HG02885 (cell line): ENCODE data around the gene TRHDE.
A peak's percentile ranks its signal among the peaks of the same experiment; 100 is the strongest.
"Not testable (repeated sequence)": the region's sequence is repeated elsewhere in the genome, so short reads cannot be mapped to it uniquely, and the experiment has no call there.

ENCODE experiments used
- ATAC-seq: cut with Tn5 transposase; IDR thresholded peaks from one replicate; pipeline ENCODE4 v1.9.1; 2021; ENCODE audit warnings: mild to moderate bottlenecking; ENCODE audit not compliant: unreplicated experiment, poor library complexity

Gene TRHDE

GRCh38 chr12:72502546-72502945 lies 230.4 kb downstream of the TRHDE start:
- ATAC-seq: no peak

- no peak for ATAC-seq
Measured at GRCh38 chr12:72505227-72505626, 233.1 kb downstream of the TRHDE start.

- ATAC-seq: no peak
Measured at GRCh38 chr12:72509891-72510290, 237.7 kb downstream of the TRHDE start.

GRCh38 chr12:72510772-72511171 lies 238.6 kb downstream of the TRHDE start:
- ATAC-seq: no peak

- ATAC-seq: no peak
Measured at GRCh38 chr12:72511498-72511897, 239.3 kb downstream of the TRHDE start.

- ATAC-seq: no peak
Measured at GRCh38 chr12:72511906-72512305, 239.7 kb downstream of the TRHDE start.

GRCh38 chr12:72520044-72520678 lies 248.0 kb downstream of the TRHDE start:
- ATAC-seq: not testable (repeated sequence)

GRCh38 chr12:72521326-72521725 lies 249.2 kb downstream of the TRHDE start:
- ATAC-seq: no peak

GRCh38 chr12:72522411-72522810 lies 250.2 kb downstream of the TRHDE start:
- ATAC-seq: no peak

- no peak for ATAC-seq
Measured at GRCh38 chr12:72523754-72524153, 251.6 kb downstream of the TRHDE start.

- no peak for ATAC-seq
Measured at GRCh38 chr12:72535212-72535990, 263.2 kb downstream of the TRHDE start.

GRCh38 chr12:72540811-72541210 lies 268.6 kb downstream of the TRHDE start:
- no peak for ATAC-seq

GRCh38 chr12:72543777-72544467 lies 271.8 kb downstream of the TRHDE start:
- no peak for ATAC-seq

GRCh38 chr12:72546106-72546505 lies 273.9 kb downstream of the TRHDE start:
- no peak for ATAC-seq

- ATAC-seq: no peak
Measured at GRCh38 chr12:72547573-72547972, 275.4 kb downstream of the TRHDE start.

- no peak for ATAC-seq
Measured at GRCh38 chr12:72549184-72549583, 277.0 kb downstream of the TRHDE start.

GRCh38 chr12:72560003-72560769 lies 288.0 kb downstream of the TRHDE start:
- ATAC-seq: no peak

GRCh38 chr12:72570601-72571000 lies 298.4 kb downstream of the TRHDE start:
- peak; percentile 57 for ATAC-seq

- ATAC-seq: no peak
Measured at GRCh38 chr12:72574138-72574537, 302.0 kb downstream of the TRHDE start.

GRCh38 chr12:72578327-72578726 lies 306.2 kb downstream of the TRHDE start:
- no peak for ATAC-seq

GRCh38 chr12:72586456-72586855 lies 314.3 kb downstream of the TRHDE start:
- ATAC-seq: no peak
